Glutamatergic neuron (in vitro differentiated cells): ENCODE data around the gene AUTS2. TPM values are rescaled to one million over a fixed set of nuclear protein-coding genes. Genes with fewer than 3 reads are reported as not detected.

Experiments used
- DNase-seq: peaks from one replicate; pipeline ENCODE4 v3.0.0; 2022
- H3K27ac Mint-ChIP-seq: one replicate; pipeline ENCODE4 v1.8.0; 2020; ENCODE audit warnings: mild to moderate bottlenecking, mixed read lengths, inconsistent platforms; ENCODE audit not compliant: unreplicated experiment
- H3K27me3 Mint-ChIP-seq: one replicate; pipeline ENCODE4 v1.8.0; 2020; ENCODE audit warnings: mild to moderate bottlenecking, moderate library complexity, mixed read lengths, inconsistent platforms; ENCODE audit not compliant: unreplicated experiment
- H3K36me3 Mint-ChIP-seq: one replicate; pipeline ENCODE4 v1.8.0; 2020; ENCODE audit warnings: mild to moderate bottlenecking, mixed read lengths, inconsistent platforms; ENCODE audit not compliant: unreplicated experiment
- H3K4me1 Mint-ChIP-seq: one replicate; pipeline ENCODE4 v1.8.0; 2020; ENCODE audit warnings: mild to moderate bottlenecking, low read depth, mixed read lengths, inconsistent platforms; ENCODE audit not compliant: unreplicated experiment
- H3K4me3 Mint-ChIP-seq: one replicate; pipeline ENCODE4 v1.8.0; 2020; ENCODE audit warnings: mild to moderate bottlenecking, mixed read lengths, inconsistent platforms; ENCODE audit not compliant: unreplicated experiment
- H3K9me3 Mint-ChIP-seq: one replicate; pipeline ENCODE4 v1.8.0; 2020; ENCODE audit warnings: mild to moderate bottlenecking, moderate library complexity, mixed read lengths, inconsistent platforms; ENCODE audit not compliant: unreplicated experiment
- total RNA-seq: library from RNA; stranded (reverse); fragmentation: NEBNext Ultra II Directional; extraction: Animal tissue kit (Norgen Biotek cat#: 25700); gene quantifications from one replicate; pipeline ENCODE4 v1.2.1, GENCODE V29; 2021; ENCODE audit not compliant: unreplicated experiment
- TF ChIP-seq, protein P1 (sequence below): fragments of 200-600 bp; sonication (generic); IDR thresholded peaks from one replicate; pipeline ENCODE4 v1.5.0; 2021; ENCODE audit not compliant: partially characterized antibody, unreplicated experiment

Gene AUTS2
- total RNA-seq, 1 donor from 2014 or later, result 300 TPM

DNA sequence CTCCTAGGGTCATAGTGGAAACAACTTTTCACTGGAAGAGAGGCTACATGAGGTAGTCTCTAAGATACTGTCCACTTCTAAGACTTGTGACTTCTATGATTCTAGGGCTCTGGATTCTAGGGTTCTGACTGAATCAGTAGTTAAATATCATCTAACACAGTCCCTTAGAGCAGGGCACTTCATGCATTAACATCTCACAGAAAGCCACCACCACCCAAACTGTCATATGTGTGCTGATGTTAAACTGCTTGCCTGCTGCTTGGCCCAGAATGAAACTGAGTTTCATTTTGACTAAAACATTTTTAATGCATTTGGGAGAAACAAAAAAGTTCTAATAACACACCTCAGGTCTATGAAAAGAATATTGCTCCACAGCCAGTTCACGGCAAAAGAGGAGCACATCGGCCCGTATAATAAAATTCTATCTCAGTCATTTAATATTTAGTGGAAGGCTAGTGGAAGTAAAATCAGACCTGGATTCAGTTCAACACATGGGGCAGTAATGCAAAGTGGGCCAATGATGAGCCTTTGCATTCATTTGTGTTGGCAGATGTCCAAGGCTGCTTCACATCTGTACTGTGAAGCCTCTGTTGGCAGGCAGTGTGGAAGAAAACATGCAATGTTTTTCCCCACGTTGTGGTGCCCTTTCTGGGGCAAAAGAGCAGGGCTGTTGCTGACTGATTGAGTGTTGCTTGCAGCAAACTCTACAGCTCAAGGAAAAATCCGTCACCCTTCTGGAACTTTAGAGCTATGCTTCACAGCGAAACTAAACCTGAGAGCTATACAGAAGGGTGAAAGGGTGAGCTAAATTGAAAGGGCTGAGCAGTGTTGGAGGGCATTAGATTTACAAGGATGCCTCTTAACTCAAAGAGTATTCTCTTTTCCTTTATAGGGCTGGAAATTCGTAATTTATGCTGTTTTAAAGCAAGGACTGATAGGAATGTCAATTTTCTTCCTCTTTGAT is 33.5 kb upstream of the AUTS2 start:
- no peak for DNase-seq
- Mint-ChIP-seq H3K27me3 (peaks cover 6% of the 10 kb centered on the region), H3K27ac (no peak overlapping the region), H3K9me3 (peaks cover 4% of the 10 kb centered on the region), H3K4me3 (no peak overlapping the region), H3K4me1 (peaks cover 8% of the 10 kb centered on the region), H3K36me3 (no peaks in the 10 kb centered on the region)
- TF ChIP-seq, protein P1, sequence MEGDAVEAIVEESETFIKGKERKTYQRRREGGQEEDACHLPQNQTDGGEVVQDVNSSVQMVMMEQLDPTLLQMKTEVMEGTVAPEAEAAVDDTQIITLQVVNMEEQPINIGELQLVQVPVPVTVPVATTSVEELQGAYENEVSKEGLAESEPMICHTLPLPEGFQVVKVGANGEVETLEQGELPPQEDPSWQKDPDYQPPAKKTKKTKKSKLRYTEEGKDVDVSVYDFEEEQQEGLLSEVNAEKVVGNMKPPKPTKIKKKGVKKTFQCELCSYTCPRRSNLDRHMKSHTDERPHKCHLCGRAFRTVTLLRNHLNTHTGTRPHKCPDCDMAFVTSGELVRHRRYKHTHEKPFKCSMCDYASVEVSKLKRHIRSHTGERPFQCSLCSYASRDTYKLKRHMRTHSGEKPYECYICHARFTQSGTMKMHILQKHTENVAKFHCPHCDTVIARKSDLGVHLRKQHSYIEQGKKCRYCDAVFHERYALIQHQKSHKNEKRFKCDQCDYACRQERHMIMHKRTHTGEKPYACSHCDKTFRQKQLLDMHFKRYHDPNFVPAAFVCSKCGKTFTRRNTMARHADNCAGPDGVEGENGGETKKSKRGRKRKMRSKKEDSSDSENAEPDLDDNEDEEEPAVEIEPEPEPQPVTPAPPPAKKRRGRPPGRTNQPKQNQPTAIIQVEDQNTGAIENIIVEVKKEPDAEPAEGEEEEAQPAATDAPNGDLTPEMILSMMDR, result no peak

DNA sequence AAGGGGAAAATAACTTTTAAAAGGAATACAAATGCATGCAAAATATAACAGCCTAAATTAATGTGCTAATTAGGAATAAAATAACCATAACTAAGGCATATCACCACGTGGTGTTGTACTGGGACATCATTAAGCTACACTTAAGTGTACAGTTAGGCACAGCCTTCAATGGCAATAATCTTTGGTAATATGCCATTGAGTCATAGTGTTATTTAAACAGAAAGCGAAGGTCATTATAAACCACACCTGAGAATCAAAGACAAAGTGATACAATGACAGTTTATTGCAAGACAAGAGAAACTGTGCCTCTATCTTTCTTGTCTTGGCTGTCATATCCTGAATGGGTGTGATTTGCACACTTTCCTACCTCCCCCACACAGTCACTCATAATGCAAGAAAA is 30.5 kb upstream of the AUTS2 start:
- peaks cover 6% of the 10 kb centered on the region for H3K27me3 Mint-ChIP-seq
- DNase-seq, result no peak
- peaks cover 8% of the 10 kb centered on the region for H3K4me1 Mint-ChIP-seq
- TF ChIP-seq, protein P1, result no peak
- H3K9me3 Mint-ChIP-seq, result peaks cover 4% of the 10 kb centered on the region
- no peak overlapping the region for H3K27ac Mint-ChIP-seq
- no peak overlapping the region for H3K4me3 Mint-ChIP-seq
- no peaks in the 10 kb centered on the region for H3K36me3 Mint-ChIP-seq

DNA sequence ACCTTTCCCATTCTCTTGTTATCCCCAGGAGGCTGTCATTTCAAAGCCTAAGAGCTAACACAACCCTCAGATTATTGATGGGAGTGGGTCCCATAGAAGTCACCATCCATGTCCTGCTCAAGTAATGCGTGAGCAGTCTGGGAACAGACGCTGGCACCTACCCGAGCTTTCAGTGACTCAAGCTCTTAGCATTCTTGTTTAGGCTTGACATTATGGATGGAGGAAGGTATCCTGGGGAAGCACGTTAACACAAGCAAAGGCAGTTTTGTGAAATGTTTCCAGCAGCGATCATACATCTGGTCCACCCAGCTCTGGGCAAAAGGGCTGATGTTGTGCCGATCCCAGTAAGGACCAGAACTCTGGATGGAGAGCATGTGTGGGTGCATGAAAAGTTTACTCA is 30.0 kb upstream of the AUTS2 start:
- H3K27ac Mint-ChIP-seq, result no peak overlapping the region
- peaks cover 4% of the 10 kb centered on the region for H3K9me3 Mint-ChIP-seq
- peaks cover 8% of the 10 kb centered on the region for H3K4me1 Mint-ChIP-seq
- H3K4me3 Mint-ChIP-seq, result no peak overlapping the region
- no peaks in the 10 kb centered on the region for H3K36me3 Mint-ChIP-seq
- no peak for DNase-seq
- TF ChIP-seq, protein P1, result no peak
- H3K27me3 Mint-ChIP-seq, result peaks cover 6% of the 10 kb centered on the region

DNA sequence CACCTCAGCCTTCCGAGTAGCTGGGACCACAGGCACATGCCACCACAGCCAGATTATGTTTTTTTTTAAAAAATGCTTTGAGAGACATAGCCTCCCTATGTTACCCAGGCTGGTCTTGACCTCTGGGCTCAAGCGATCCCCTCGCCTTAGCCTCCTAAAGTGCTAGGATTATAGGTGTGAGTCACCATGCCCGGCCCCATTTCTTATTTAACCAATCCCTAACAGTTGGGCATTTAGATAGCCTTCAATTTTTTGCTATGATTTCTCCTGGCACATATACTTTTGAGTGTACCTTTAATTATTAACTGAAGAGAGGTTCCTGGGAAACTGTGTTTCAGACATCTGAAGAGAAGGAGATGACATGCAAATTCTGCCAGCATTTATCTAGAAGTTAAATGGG is 22.6 kb upstream of the AUTS2 start:
- H3K4me1 Mint-ChIP-seq, result no peaks in the 10 kb centered on the region
- no peak for DNase-seq
- no peak overlapping the region for H3K27ac Mint-ChIP-seq
- no peaks in the 10 kb centered on the region for H3K27me3 Mint-ChIP-seq
- TF ChIP-seq, protein P1, result no peak
- no peaks in the 10 kb centered on the region for H3K9me3 Mint-ChIP-seq
- no peaks in the 10 kb centered on the region for H3K36me3 Mint-ChIP-seq
- no peak overlapping the region for H3K4me3 Mint-ChIP-seq

DNA sequence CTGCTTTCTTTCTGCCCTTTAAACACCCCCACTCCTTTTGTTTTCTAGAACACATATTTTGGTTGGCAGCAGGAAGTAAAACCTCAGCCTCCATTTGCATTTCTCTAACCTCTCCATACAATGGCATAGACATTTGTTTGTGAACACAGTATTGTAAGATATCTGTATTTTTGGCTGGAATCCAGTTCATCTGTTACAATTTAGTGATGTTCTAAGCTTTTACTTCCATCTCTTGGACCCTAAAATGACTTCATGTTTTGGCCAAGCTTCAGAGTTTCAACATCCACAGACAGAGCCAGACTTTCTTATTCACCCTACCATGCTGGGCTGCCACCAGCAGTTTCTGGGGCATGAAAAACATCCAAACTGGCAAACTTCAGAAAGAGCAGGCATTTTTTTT is 21.1 kb upstream of the AUTS2 start:
- TF ChIP-seq, protein P1, result no peak
- no peak overlapping the region for H3K27ac Mint-ChIP-seq
- no peak for DNase-seq
- H3K36me3 Mint-ChIP-seq, result no peaks in the 10 kb centered on the region
- H3K9me3 Mint-ChIP-seq, result no peaks in the 10 kb centered on the region
- H3K4me1 Mint-ChIP-seq, result no peaks in the 10 kb centered on the region
- H3K27me3 Mint-ChIP-seq, result no peaks in the 10 kb centered on the region
- H3K4me3 Mint-ChIP-seq, result no peak overlapping the region
